Ovary (tissue), 3 donors: ENCODE results near the gene ELF5.
A peak's percentile ranks its signal among the peaks of the same experiment; 100 is the strongest.

ENCODE experiments used
- CTCF ChIP-seq, 3 donors: fragments of 450-650 bp in 2 of 3; fragments of 200-600 bp in 1 of 3; IDR thresholded peaks; one replicate each; pipeline versions ENCODE4 v1.5.1 to v1.8.0; 2016 to 2022; ENCODE audit warnings: antibody characterized with exemption in 3 of 3, mild to moderate bottlenecking in 1 of 3
- EP300 ChIP-seq: sonication (generic); formaldehyde crosslinking; IDR thresholded peaks from one replicate; pipeline ENCODE4 v1.6.1; 2017; ENCODE audit warnings: antibody characterized with exemption
- POLR2A ChIP-seq: fragments of 450-650 bp; IDR thresholded peaks from one replicate; pipeline ENCODE4 v1.6.1; 2017; ENCODE audit warnings: antibody characterized with exemption, mild to moderate bottlenecking, moderate library complexity
- donor health status: DM: no; HTN: no; CAD: no.

GRCh38 chr11:34438529-34439507, 74.8 kb downstream of the ELF5 start, which contains the start of gene CAT:
- no peak for TF ChIP-seq CTCF (IDR thresholded peaks at IDR 0.05)
- peak; percentile 57 for TF ChIP-seq POLR2A
- TF ChIP-seq EP300, result no peak
